ENCODE data around the gene CEMIP2.
A peak's percentile ranks its signal among the peaks of the same experiment; 100 is the strongest.

Gene CEMIP2

GRCh38 chr9:71772726-71773125 lies 4.4 kb upstream of the CEMIP2 start:
- DNase-seq: no peak

- DNase-seq: no peak
Observed at GRCh38 chr9:71770170-71770569, 1.9 kb upstream of the CEMIP2 start.

- DNase-seq: peak; percentile 64
Observed at GRCh38 chr9:71769175-71770161, 1.2 kb upstream of the CEMIP2 start.

GRCh38 chr9:71767776-71768321 lies 464 bp downstream of the CEMIP2 start:
- no peak for DNase-seq

GRCh38 chr9:71767163-71767775 lies 1.0 kb downstream of the CEMIP2 start:
- DNase-seq: no peak

GRCh38 chr9:71766663-71767062 lies 1.6 kb downstream of the CEMIP2 start:
- no peak for DNase-seq

- no peak for DNase-seq
Observed at GRCh38 chr9:71765693-71766092, 2.6 kb downstream of the CEMIP2 start.

- DNase-seq: no peak
Observed at GRCh38 chr9:71764891-71765290, 3.4 kb downstream of the CEMIP2 start.

- DNase-seq: no peak
Observed at GRCh38 chr9:71764463-71764862, 3.9 kb downstream of the CEMIP2 start.

- no peak for DNase-seq
Observed at GRCh38 chr9:71763832-71764231, 4.5 kb downstream of the CEMIP2 start.

GRCh38 chr9:71762900-71763653 lies 5.2 kb downstream of the CEMIP2 start:
- DNase-seq: no peak

GRCh38 chr9:71761938-71762353 lies 6.4 kb downstream of the CEMIP2 start:
- DNase-seq: no peak

GRCh38 chr9:71760901-71761300 lies 7.4 kb downstream of the CEMIP2 start:
- peak; percentile 27 for DNase-seq

GRCh38 chr9:71758785-71759184 lies 9.5 kb downstream of the CEMIP2 start:
- DNase-seq: no peak

GRCh38 chr9:71758277-71758676 lies 10.0 kb downstream of the CEMIP2 start:
- DNase-seq: no peak

- no peak for DNase-seq
Observed at GRCh38 chr9:71756753-71757152, 11.6 kb downstream of the CEMIP2 start.

GRCh38 chr9:71755869-71756268 lies 12.4 kb downstream of the CEMIP2 start:
- peak; percentile 52 for DNase-seq

- no peak for DNase-seq
Observed at GRCh38 chr9:71755230-71755629, 13.1 kb downstream of the CEMIP2 start.

- DNase-seq: no peak
Observed at GRCh38 chr9:71754151-71754550, 14.2 kb downstream of the CEMIP2 start.

- DNase-seq: no peak
Observed at GRCh38 chr9:71752928-71753327, 15.4 kb downstream of the CEMIP2 start.

- no peak for DNase-seq
Observed at GRCh38 chr9:71752352-71752751, 16.0 kb downstream of the CEMIP2 start.

GRCh38 chr9:71748280-71748743 lies 20.0 kb downstream of the CEMIP2 start:
- no peak for DNase-seq

- no peak for DNase-seq
Observed at GRCh38 chr9:71747576-71747975, 20.7 kb downstream of the CEMIP2 start.
